Measurements from ENCODE around the gene PM20D1. TPM values are rescaled to one million over a fixed set of nuclear protein-coding genes. Genes with fewer than 3 reads are reported as not detected.

Gene PM20D1
- total and polyA plus RNA-seq, 10 of the 15 experiments (the other 5 are each of a cell fraction or from before 2014, with no cell fraction given): not detected

- TF ChIP-seq RAD21 (IDR thresholded peaks at IDR 0.05; ENCODE audit: insufficient read depth, low read depth, low read length) (no peak), ESRRA (IDR thresholded peaks at IDR 0.05; ENCODE audit: low read length) (no peak), PBX3 (IDR thresholded peaks at IDR 0.05; ENCODE audit: insufficient replicate concordance, low read depth, low read length) (no peak), EED (IDR thresholded peaks at IDR 0.05; ENCODE audit: low read depth) (no peak), BHLHE40 (IDR thresholded peaks at IDR 0.05; ENCODE audit: borderline replicate concordance in 1 of 2, low read depth in 2 of 2, low read length in 1 of 2) (no peak)
- ChIA-PET RAD21 (ENCODE audit: unreplicated experiment) (interaction anchor here (2.3 kb wide), 1 partner anchor 191 kb away, joined by 12 read pairs; no protein-coding TSS in a partner anchor), CTCF (interaction anchor here (1.0 to 14.2 kb wide), 5 partner anchors 8 to 196 kb away, joined by 3 to 222 read pairs (median 5); no protein-coding TSS in a partner anchor), SMC1A (ENCODE audit: uncharacterized antibody, unreplicated experiment) (interaction anchor here (0.6 to 3.3 kb wide), 7 partner anchors 11 to 190 kb away, joined by 3 to 14 read pairs (median 3); no protein-coding TSS in a partner anchor), POLR2A (interaction anchor here (1.3 kb wide), 1 partner anchor 13 kb away, joined by 4 read pairs; no protein-coding TSS in a partner anchor)
- H3K27ac ChIP-seq (ENCODE audit: control insufficient read depth, insufficient read depth): no peak overlapping the region
- no peaks in the 10 kb centered on the region for H3K79me2 ChIP-seq (ENCODE audit: control insufficient read depth, insufficient read depth, low read length)
- ATAC-seq: no peak
- H4K20me1 ChIP-seq (ENCODE audit: control insufficient read depth, insufficient read depth): no peaks in the 10 kb centered on the region
- no peak overlapping the region for H3K4me3 ChIP-seq
- H2AFZ ChIP-seq (ENCODE audit: control insufficient read depth, low read depth, low read length): no peak overlapping the region
- H3K9ac ChIP-seq (ENCODE audit: control insufficient read depth, insufficient read depth, low read length): no peak overlapping the region
- no peaks in the 10 kb centered on the region for H3K36me3 ChIP-seq (ENCODE audit: control insufficient read depth in 2 of 2, insufficient read depth in 2 of 2, low read length in 1 of 2)
- H3K4me1 ChIP-seq (ENCODE audit: control insufficient read depth, insufficient read depth, low read length): no peaks in the 10 kb centered on the region
- no peak for FAIRE-seq
- intact Hi-C loops (cut with micrococcal nuclease; ENCODE audit: unreplicated experiment) (no loop called here), in situ Hi-C loops (cut with MboI) (no loop called here)
- no peak overlapping the region for H3K4me2 ChIP-seq (ENCODE audit: control insufficient read depth, insufficient read depth)
- BruUV-seq (replicated peaks): no TSS peak
- no peak for DNase-seq (ENCODE audit: low read depth, low spot score)
- 53% methylated on average over 4 of the region's 4 CpGs for WGBS (ENCODE audit: insufficient coverage, insufficient replicate concordance, low lambda C conversion rate, missing lambda C conversion rate)
- H3K9me3 ChIP-seq (replicated peaks; ENCODE audit: control insufficient read depth, insufficient read depth, low read length): no peaks in the 10 kb centered on the region
- H3K27me3 ChIP-seq (replicated peaks in 1 of 2; ENCODE audit: control insufficient read depth in 2 of 2, insufficient read depth in 2 of 2, low read length in 1 of 2): peaks cover 0 to 6% of the 10 kb centered on the region in 2 experiments; a peak in 2 of 4 replicates
Observed at GRCh38 chr1:205786601-205787000, 63.3 kb downstream of the PM20D1 start.
